AG09309 (cell line): ENCODE measurements around the gene POP4.

Experiments
- DNase-seq: peaks from one replicate; pipeline ENCODE4 v3.0.0-alpha.2; 2010; ENCODE audit warnings: low read depth
- H3K4me3 ChIP-seq: 2 replicates; pipeline ENCODE4 v1.5.1; 2011; ENCODE audit warnings: mild to moderate bottlenecking, low read depth, low read length, moderate library complexity; ENCODE audit not compliant: control insufficient read depth
- TF ChIP-seq, protein P1 (sequence below): IDR thresholded peaks from 2 replicates; pipeline ENCODE4 v1.5.1; 2011; ENCODE audit warnings: mild to moderate bottlenecking, low read depth, low read length, inconsistent platforms; ENCODE audit not compliant: insufficient read depth, control insufficient read depth; ENCODE audit errors: missing control alignments

Gene POP4

DNA sequence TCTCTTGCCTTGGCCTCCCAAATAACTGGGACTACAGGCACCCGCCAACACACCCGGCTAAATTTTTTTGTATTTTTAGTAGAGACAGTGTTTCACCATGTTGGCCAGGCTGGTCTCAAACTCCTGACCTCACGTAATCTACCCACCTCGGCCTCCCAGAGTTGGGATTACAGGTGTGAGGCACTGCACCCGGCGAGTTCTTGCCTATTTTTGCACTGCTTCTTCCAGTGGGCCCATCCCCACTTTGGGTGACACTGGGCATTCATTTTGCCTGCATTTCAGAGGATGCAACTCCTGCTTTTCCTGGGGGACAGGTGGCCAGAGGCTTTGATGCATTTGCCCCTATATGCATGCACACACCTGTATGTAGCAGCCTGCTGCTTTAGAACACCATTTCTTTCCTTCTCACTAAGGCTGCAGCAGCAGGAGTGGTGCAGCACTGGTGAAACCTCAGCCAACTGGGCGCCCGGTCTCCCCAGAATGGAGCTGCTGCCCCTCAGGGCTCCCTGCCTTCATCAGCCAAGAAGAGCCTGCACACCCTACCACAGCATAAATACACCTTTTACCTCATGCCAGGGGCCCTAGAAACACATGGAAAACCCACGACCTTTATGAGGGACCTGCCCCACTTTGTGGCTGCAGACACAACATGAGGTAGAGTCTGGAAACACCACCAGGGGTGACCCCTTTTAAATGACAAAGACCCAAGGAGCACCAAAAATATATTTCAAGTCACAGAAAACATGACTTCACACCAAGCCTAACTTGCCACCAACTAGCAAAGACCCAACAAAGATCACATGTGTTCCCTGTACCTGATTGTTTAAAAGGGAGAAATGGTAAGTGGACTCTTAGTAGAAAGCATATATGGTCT, 36.8 kb upstream of the POP4 start:
- DNase-seq: no peak
- TF ChIP-seq, protein P1, sequence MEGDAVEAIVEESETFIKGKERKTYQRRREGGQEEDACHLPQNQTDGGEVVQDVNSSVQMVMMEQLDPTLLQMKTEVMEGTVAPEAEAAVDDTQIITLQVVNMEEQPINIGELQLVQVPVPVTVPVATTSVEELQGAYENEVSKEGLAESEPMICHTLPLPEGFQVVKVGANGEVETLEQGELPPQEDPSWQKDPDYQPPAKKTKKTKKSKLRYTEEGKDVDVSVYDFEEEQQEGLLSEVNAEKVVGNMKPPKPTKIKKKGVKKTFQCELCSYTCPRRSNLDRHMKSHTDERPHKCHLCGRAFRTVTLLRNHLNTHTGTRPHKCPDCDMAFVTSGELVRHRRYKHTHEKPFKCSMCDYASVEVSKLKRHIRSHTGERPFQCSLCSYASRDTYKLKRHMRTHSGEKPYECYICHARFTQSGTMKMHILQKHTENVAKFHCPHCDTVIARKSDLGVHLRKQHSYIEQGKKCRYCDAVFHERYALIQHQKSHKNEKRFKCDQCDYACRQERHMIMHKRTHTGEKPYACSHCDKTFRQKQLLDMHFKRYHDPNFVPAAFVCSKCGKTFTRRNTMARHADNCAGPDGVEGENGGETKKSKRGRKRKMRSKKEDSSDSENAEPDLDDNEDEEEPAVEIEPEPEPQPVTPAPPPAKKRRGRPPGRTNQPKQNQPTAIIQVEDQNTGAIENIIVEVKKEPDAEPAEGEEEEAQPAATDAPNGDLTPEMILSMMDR: no peak

GRCh38 chr19:29571181-29571580, 34.9 kb upstream of the POP4 start:
- TF ChIP-seq, protein P1: no peak
- H3K4me3 ChIP-seq: no peak overlapping the region
- DNase-seq: no peak

More for the DNA sequence above, 36.8 kb upstream of the POP4 start:
- no peak overlapping the region for H3K4me3 ChIP-seq

GRCh38 chr19:29573486-29573885, 32.6 kb upstream of the POP4 start:
- no peak overlapping the region for H3K4me3 ChIP-seq
- TF ChIP-seq, protein P1: no peak
- DNase-seq: no peak

DNA sequence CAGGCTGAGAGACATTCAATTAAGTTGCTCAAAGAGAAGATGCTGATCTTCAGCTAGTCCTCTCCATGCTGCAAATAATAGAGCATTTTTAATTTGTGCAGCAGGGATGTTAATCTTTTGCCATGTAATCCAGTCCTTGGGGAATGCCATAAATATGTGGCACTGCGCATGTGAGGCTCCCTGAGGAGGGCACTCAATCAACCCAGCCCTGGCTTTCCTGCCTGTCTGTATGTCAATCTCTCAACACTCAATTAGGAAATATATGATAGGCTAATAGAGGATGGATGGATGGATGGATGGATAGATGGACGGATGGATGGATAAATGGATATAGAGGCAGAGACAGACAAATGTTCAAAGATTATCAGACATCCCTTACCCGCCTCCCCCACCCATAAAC, 31.6 kb upstream of the POP4 start:
- TF ChIP-seq, protein P1: no peak
- H3K4me3 ChIP-seq: no peak overlapping the region
- no peak for DNase-seq

DNA sequence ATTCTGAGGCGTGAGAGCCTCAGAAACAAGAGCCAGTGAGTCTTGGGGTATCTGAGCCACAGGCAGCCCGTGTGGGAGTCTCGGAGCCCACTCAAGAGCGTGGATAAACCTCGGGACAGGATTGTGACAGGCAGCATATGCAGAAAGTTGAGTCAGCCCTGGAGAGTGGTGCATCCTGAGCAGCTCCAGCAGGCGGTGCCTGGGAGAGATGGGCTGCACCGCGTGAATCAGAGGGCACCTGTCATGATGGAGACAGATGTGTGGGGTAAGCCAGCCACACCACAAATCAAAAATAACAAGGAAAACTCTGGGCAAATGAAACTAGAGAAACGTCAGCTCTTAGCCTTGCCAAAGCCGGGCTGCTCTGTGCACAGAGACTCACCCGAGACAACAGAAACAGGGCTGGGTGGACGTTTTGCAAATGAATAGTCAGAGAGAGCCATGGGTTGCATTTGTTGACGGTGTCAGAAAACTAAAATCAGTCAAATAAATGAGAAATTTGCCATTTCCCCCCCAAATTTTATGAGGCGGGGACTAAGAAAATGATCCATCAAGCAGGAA, 30.0 kb upstream of the POP4 start:
- H3K4me3 ChIP-seq: no peak overlapping the region
- DNase-seq: no peak
- TF ChIP-seq, protein P1: no peak

DNA sequence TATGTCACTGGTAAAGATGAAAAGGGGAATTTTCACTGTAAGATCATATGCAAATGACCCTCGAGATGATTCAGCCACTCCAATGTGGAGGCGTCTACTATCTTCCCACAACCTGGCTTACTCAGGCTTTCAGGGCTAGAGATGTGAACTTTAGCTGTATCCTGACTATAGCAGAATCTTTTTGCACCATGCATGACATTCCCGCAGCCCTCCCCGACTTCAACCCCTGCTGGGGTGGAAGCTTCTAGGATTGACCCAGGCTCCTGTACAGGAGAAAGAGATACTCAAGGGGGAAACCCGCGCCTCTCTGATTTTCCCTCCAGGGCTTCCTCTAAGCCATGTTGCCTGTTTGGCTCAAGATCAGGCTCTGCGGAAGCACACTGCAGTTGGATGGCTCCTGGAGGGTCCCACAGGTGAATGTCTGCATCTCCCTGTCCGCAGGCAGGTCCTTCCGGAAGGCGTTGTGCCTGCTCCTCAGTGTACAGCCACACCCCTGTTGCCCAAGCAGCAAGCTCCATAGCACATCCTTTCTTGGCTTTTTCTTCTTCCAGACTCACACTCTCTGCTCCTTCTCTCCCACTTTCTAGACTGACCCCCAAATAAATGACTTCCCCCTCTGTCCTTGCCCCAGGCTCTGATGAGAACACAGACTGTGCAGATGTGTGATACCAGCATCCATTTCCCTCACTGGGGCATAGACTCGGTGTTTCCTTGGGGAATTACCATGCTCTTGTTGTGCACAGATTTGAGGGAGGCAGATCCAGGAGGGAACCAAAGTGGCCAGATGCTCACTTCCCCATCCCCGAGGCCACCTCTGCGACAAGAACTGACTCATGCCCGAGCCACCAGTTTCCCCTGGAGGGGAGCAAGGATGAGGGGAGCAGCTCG, 29.1 kb upstream of the POP4 start:
- H3K4me3 ChIP-seq: no peak overlapping the region
- TF ChIP-seq, protein P1: no peak
- no peak for DNase-seq
